H1 (cell line): Measurements from ENCODE around the gene CCDC138.

Experiments
- EGR1 ChIP-seq: IDR thresholded peaks from 2 replicates; pipeline ENCODE4 v1.6.1; 2011; ENCODE audit warnings: low read depth, low read length, borderline replicate concordance
- SIN3A ChIP-seq, 2 experiments: IDR thresholded peaks in 1 of 2; conservative IDR thresholded peaks in 1 of 2; 2 replicates each; pipeline ENCODE4 v1.6.1; 2011 to 2012; ENCODE audit warnings: low read length in 2 of 2, improper control_type of control experiment in 1 of 2, low read depth in 1 of 2, mild to moderate bottlenecking in 1 of 2
- ZNF274 ChIP-seq: IDR thresholded peaks from 2 replicates; pipeline ENCODE4 v1.7.0; 2012; ENCODE audit warnings: low read length, borderline replicate concordance; ENCODE audit errors: extremely low read depth

- TF ChIP-seq SIN3A (conservative IDR thresholded peaks at IDR 0.05 in 1 of 2, IDR thresholded peaks at IDR 0.05 in 1 of 2; ENCODE audit: low read depth in 1 of 2, low read length in 2 of 2): no peak
- TF ChIP-seq EGR1: no peak
- no peak for TF ChIP-seq ZNF274
Measured at GRCh38 chr2:108820482-108820881, 33.9 kb downstream of the CCDC138 start.
